Muscle layer of colon (tissue), 2 donors: ENCODE results near the gene MRAP2.
"Not testable (repeated sequence)": the region's sequence is repeated elsewhere in the genome, so short reads cannot be mapped to it uniquely, and the experiment has no call there.

Experiments
- H3K27ac ChIP-seq: one replicate; pipeline ENCODE4 v1.7.0; 2013; ENCODE audit warnings: low read depth, mild to moderate bottlenecking, low read length, moderate library complexity
- H3K27me3 ChIP-seq, 2 donors: one replicate each; pipeline ENCODE4 v1.7.0; 2013; ENCODE audit warnings: low read length in 2 of 2, mild to moderate bottlenecking in 2 of 2; ENCODE audit not compliant: insufficient read depth in 2 of 2, control insufficient read depth in 1 of 2
- H3K36me3 ChIP-seq: one replicate; pipeline ENCODE4 v1.7.0; 2013; ENCODE audit warnings: mild to moderate bottlenecking, low read length; ENCODE audit not compliant: insufficient read depth
- H3K4me1 ChIP-seq: one replicate; pipeline ENCODE4 v1.7.0; 2013; ENCODE audit warnings: mild to moderate bottlenecking, low read length; ENCODE audit not compliant: insufficient read depth
- H3K4me3 ChIP-seq, 2 donors: one replicate each; pipeline ENCODE4 v1.7.0; 2013; ENCODE audit warnings: low read length in 2 of 2, low read depth in 1 of 2, mild to moderate bottlenecking in 1 of 2, moderate library complexity in 1 of 2
- H3K9ac ChIP-seq: one replicate; pipeline ENCODE4 v1.7.0; 2013; ENCODE audit warnings: low read length
- H3K9me3 ChIP-seq: one replicate; pipeline ENCODE4 v1.7.0; 2013; ENCODE audit warnings: mild to moderate bottlenecking, low read length
- donor health status: abdominal sarcoma.
- donor health status: Adenocarcinoma of cecum.

MRAP2 gene

GRCh38 chr6:84082689-84083265 lies 49.2 kb downstream of the MRAP2 start:
- H3K27me3 ChIP-seq, result no peaks in the 10 kb centered on the region
- no peaks in the 10 kb centered on the region for H3K36me3 ChIP-seq
- no peaks in the 10 kb centered on the region for H3K4me1 ChIP-seq
- no peak overlapping the region for H3K27ac ChIP-seq
- no peak overlapping the region for H3K4me3 ChIP-seq
- H3K9ac ChIP-seq, result no peak overlapping the region
- no peaks in the 10 kb centered on the region for H3K9me3 ChIP-seq

DNA sequence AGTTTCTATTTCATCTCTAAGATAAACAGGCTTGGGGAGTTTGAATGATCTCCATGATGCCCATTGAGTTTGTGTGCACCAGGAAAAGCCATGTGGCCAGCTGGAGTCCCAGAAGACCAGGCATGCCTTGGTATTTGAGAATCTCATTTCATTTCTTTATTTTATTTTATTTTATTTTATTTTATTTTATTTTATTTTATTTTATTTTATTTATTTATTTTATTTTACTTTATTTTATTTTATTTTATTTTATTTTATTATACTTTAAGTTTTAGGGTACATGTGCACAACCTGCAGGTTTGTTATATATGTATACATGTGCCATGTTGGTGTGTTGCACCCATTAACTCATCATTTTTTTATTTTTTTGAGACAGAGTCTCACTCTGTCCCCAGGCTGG lies 51.1 kb downstream of the MRAP2 start:
- H3K36me3 ChIP-seq, H3K4me3 ChIP-seq, H3K9ac ChIP-seq, H3K9me3 ChIP-seq, H3K27ac ChIP-seq, H3K4me1 ChIP-seq, H3K27me3 ChIP-seq: not testable (repeated sequence)

DNA sequence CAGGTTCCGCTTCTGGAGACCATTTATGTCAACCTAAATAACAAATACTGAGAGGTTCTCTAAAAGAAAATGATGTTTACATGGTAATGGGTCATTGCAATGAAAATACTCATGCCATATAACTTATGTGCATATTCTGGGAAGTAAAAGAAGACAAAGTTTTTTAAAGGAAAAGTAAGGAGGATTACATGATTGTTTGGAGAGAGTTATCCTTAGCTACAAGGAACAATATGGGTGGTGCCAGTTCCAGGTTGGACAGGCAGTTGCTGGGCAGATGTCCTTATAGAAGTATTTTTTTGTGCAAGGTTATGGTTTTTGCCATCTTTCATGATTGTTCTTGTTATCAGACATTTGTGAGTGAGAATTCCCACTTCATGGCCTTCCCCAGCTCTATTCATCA lies 52.5 kb downstream of the MRAP2 start:
- Histone ChIP-seq H3K4me1 (no peaks in the 10 kb centered on the region), H3K4me3 (no peak overlapping the region), H3K9ac (no peak overlapping the region), H3K27me3 (no peaks in the 10 kb centered on the region), H3K36me3 (no peaks in the 10 kb centered on the region), H3K27ac (no peak overlapping the region), H3K9me3 (no peaks in the 10 kb centered on the region)

GRCh38 chr6:84086545-84087429 lies 53.2 kb downstream of the MRAP2 start:
- H3K9me3 ChIP-seq, result no peaks in the 10 kb centered on the region
- no peaks in the 10 kb centered on the region for H3K36me3 ChIP-seq
- no peak overlapping the region for H3K27ac ChIP-seq
- H3K27me3 ChIP-seq, result no peaks in the 10 kb centered on the region
- H3K4me1 ChIP-seq, result no peaks in the 10 kb centered on the region
- no peak overlapping the region for H3K9ac ChIP-seq
- no peak overlapping the region for H3K4me3 ChIP-seq

GRCh38 chr6:84089081-84089480 lies 55.5 kb downstream of the MRAP2 start:
- Histone ChIP-seq H3K27ac (no peak overlapping the region), H3K4me1 (no peaks in the 10 kb centered on the region), H3K9me3 (no peaks in the 10 kb centered on the region), H3K9ac (no peak overlapping the region), H3K4me3 (no peak overlapping the region), H3K27me3 (no peaks in the 10 kb centered on the region), H3K36me3 (no peaks in the 10 kb centered on the region)

DNA sequence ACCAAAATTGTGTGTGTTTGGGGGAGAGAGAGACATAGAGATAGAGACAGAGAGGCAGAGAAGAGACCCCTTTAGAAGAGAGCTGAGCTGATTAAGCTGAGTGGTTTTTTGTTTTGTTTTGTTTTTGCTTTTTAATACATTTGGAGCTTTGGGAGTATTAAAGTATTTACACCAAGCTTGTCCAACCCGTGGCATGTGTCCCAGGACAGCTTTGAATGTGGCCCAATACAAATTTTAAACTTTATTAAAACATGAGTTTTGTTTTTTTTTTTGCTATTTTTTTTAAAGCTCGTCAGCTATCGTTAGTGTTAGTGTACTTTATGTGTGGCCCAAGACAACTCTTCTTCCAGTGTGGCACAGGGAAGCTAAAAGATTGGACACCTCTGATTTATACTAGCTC lies 56.0 kb downstream of the MRAP2 start:
- Histone ChIP-seq H3K9me3 (no peaks in the 10 kb centered on the region), H3K27me3 (no peaks in the 10 kb centered on the region), H3K4me1 (no peaks in the 10 kb centered on the region), H3K36me3 (no peaks in the 10 kb centered on the region), H3K4me3 (no peak overlapping the region), H3K9ac (no peak overlapping the region), H3K27ac (no peak overlapping the region)

DNA sequence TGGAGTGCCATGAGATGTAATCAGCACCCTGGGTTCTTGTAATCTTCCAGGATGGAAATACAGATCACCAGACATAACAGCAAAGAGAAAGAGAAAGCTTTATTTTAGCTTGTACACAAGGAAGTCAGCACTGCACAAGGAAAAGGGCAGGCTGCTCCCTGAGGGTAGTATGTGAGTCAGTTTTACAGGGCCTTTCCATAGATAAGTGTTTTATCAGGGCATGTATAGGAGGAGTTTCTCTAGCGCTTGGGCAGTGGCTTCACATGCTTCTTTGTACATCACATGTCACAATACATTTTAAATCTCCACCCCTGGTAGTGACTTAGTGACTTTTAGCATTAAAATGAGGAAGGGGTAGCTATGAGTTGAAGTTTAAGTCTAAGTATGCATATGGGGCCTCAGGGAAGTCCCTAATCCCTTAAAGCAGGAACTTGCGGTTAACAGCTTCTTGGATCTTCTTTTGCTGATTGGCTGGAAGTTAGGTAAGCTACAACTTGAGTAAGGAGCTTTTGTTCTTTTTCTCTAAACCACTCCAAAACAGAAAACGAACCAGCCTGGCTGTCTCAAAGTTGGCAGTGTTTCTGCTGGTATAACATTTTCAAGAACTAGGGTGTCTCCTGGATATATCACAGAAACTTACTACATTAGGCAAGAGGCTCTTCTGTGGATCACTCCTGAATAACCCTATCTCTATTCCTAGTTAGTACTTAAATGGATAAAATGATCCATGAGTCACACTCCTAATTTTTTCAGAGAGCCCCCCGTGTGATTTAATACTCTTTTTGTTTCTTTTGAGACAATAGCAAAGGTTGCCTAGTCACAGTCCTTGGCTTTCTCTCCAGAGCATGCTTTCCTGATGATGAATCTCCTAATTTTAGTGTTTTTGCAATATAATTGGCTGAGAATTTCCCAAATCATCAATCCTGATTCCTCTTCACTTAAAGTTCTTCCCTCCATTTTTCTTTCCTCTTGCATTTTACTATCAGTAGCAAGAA lies 60.2 kb downstream of the MRAP2 start:
- Histone ChIP-seq H3K27me3 (no peaks in the 10 kb centered on the region), H3K4me1 (no peaks in the 10 kb centered on the region), H3K4me3 (no peak overlapping the region), H3K9ac (no peak overlapping the region), H3K27ac (no peak overlapping the region), H3K9me3 (no peaks in the 10 kb centered on the region), H3K36me3 (no peaks in the 10 kb centered on the region)

- H3K27me3 ChIP-seq, result no peaks in the 10 kb centered on the region
- no peaks in the 10 kb centered on the region for H3K4me1 ChIP-seq
- H3K9ac ChIP-seq, result no peak overlapping the region
- H3K27ac ChIP-seq, result no peak overlapping the region
- H3K4me3 ChIP-seq, result no peak overlapping the region
- no peaks in the 10 kb centered on the region for H3K9me3 ChIP-seq
- H3K36me3 ChIP-seq, result no peaks in the 10 kb centered on the region
These were observed 61.6 kb downstream of the MRAP2 start for GRCh38 chr6:84095156-84095555.

GRCh38 chr6:84103029-84103428 lies 69.5 kb downstream of the MRAP2 start:
- Histone ChIP-seq H3K36me3 (no peaks in the 10 kb centered on the region), H3K9me3 (no peaks in the 10 kb centered on the region), H3K27ac (no peak overlapping the region), H3K4me1 (no peaks in the 10 kb centered on the region), H3K4me3 (no peak overlapping the region), H3K27me3 (no peaks in the 10 kb centered on the region), H3K9ac (no peak overlapping the region)

DNA sequence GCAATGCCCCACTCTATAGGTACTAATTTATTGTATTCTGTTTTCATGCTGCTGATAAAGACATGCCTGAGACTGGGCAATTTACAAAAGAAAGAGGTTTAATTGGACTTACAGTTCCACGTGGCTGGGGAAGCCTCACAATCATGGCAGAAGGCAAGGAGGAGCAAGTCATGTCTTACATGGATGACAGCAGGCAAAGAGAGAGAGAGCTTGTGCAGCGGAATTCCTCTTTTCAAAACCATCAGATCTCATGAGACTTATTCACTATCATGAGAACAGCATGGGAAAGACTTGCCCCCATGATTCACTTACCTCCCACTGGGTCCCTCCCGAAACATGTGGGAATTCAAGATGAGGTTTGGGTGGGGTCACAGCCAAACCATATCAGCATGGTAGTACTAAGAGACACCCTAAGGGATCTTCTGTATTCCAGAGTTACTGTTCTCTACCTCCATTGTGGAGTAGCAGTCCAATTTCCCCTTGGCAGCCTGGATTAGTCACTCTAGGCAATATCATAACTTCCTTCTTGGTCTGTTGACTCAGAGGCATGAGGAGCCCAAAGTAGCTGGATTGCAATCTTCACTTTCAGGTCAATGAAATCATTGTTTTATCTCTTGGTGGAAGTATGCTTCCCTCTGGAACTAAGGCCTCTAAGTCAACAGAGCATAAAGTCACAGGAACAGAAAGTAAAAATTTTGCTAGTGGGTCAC lies 71.8 kb downstream of the MRAP2 start:
- not testable (repeated sequence) for H3K9ac ChIP-seq, H3K4me1 ChIP-seq, H3K9me3 ChIP-seq, H3K36me3 ChIP-seq, H3K27me3 ChIP-seq, H3K27ac ChIP-seq, H3K4me3 ChIP-seq

- Histone ChIP-seq H3K9ac (no peak overlapping the region), H3K4me1 (no peaks in the 10 kb centered on the region), H3K4me3 (no peak overlapping the region), H3K27ac (no peak overlapping the region), H3K36me3 (no peaks in the 10 kb centered on the region), H3K9me3 (no peaks in the 10 kb centered on the region), H3K27me3 (no peaks in the 10 kb centered on the region)
These were observed 73.9 kb downstream of the MRAP2 start for GRCh38 chr6:84107495-84107894.
